Measurements from ENCODE around the gene PRR36. TPM values are rescaled to one million over a fixed set of nuclear protein-coding genes. Genes with fewer than 3 reads are reported as not detected.
"Not testable (repeated sequence)": the region's sequence is repeated elsewhere in the genome, so short reads cannot be mapped to it uniquely, and the experiment has no call there.

PRR36 gene
- total and polyA plus RNA-seq, 8 donors: 0.18 to 0.61 (median 0.47) TPM; not detected in 4

GRCh38 chr19:7894612-7895309 lies 20.6 kb upstream of the PRR36 start:
- Histone ChIP-seq H3K36me3 (peaks cover 0 to 11% (median 7%) of the 10 kb centered on the region in 4 donors), H3K4me1 (peaks cover 0 to 14% (median 5%) of the 10 kb centered on the region in 4 donors), H3K9me3 (no peaks in the 10 kb centered on the region), H3K4me3 (peak overlapping the region in 1 of 4 donors; percentile 3), H3K27me3 (peaks cover 0 to 53% (median 0%) of the 10 kb centered on the region in 3 donors), H3K27ac (peak overlapping the region in 2 of 5 donors; percentile 23 to 41)
- intact Hi-C loops (cut with DNase I; ENCODE audit: low total_unique reads): no loop called here
- DNase-seq: peak; percentile 73 to 86
- TF ChIP-seq EP300 (IDR thresholded peaks at IDR 0.05) (no peak), POLR2AphosphoS5 (IDR thresholded peaks at IDR 0.05) (peak in 1 of 3 donors; percentile 48)
- WGBS, 5 donors: 26 to 47% (median 34%) methylated on average over 12 to 18 of the region's 18 CpGs

- intact Hi-C loops (cut with DNase I; ENCODE audit: low total_unique reads); H3K27ac ChIP-seq: not testable (repeated sequence)
These were observed 19.3 kb upstream of the PRR36 start for GRCh38 chr19:7893362-7894101.

GRCh38 chr19:7888826-7889217 lies 14.6 kb upstream of the PRR36 start:
- intact Hi-C loops (cut with DNase I; ENCODE audit: low total_unique reads): no loop called here
- peaks cover 0 to 14% (median 12%) of the 10 kb centered on the region in 4 donors for H3K4me1 ChIP-seq
- WGBS, 5 donors: 66 to 74% (median 70%) methylated on average over 7 to 8 of the region's 8 CpGs
- no peaks in the 10 kb centered on the region for H3K9me3 ChIP-seq
- peak overlapping the region in 3 of 5 donors; percentile 69 to 75 (median 73) for H3K27ac ChIP-seq
- H3K27me3 ChIP-seq: peaks cover 0 to 70% (median 10%) of the 10 kb centered on the region in 3 donors
- TF ChIP-seq POLR2AphosphoS5 (IDR thresholded peaks at IDR 0.05): no peak
- TF ChIP-seq CTCF (IDR thresholded peaks at IDR 0.05): no peak
- TF ChIP-seq EP300 (IDR thresholded peaks at IDR 0.05): no peak
- TF ChIP-seq POLR2A (IDR thresholded peaks at IDR 0.05): no peak
- H3K36me3 ChIP-seq: no peaks in the 10 kb centered on the region
- no peak for DNase-seq
- peak overlapping the region; percentile 41 to 53 (median 46) for H3K4me3 ChIP-seq

More at GRCh38 chr19:7893362-7894101, 19.3 kb upstream of the PRR36 start:
- Histone ChIP-seq H3K4me1 (peaks cover 0 to 23% (median 11%) of the 10 kb centered on the region in 4 donors), H3K27me3 (peaks cover 0 to 65% (median 1%) of the 10 kb centered on the region in 3 donors)
- not testable (repeated sequence) for H3K4me3 ChIP-seq, H3K36me3 ChIP-seq, DNase-seq, H3K9me3 ChIP-seq
- 78 to 89% (median 85%) methylated on average over 18 of the region's 18 CpGs for WGBS, 5 donors

GRCh38 chr19:7888145-7888825 lies 14.1 kb upstream of the PRR36 start, which contains the start of gene LRRC8E:
Gene LRRC8E, plus strand, starts transcription at chr19:7888510. Its CDS starts 7,094 bp downstream, at chr19:7895604.
- peak within 1 kb of the TSS; percentile 41 to 53 (median 46) for H3K4me3 ChIP-seq
- intact Hi-C loops (cut with DNase I; ENCODE audit: low total_unique reads): no loop called here
- peaks cover 0 to 14% (median 12%) of the 10 kb centered on the region in 4 donors for H3K4me1 ChIP-seq
- H3K9me3 ChIP-seq: no peaks in the 10 kb centered on the region
- WGBS, 5 donors: 6 to 15% (median 7%) methylated on average over 27 to 53 of the region's 53 CpGs
- peaks cover 0 to 65% (median 10%) of the 10 kb centered on the region in 3 donors for H3K27me3 ChIP-seq
- H3K36me3 ChIP-seq: no peaks in the 10 kb centered on the region
- TF ChIP-seq POLR2AphosphoS5 (IDR thresholded peaks at IDR 0.05) (peak in 2 of 3 donors; percentile 56 to 62), POLR2A (IDR thresholded peaks at IDR 0.05) (no peak)
- DNase-seq: peak; percentile 79 to 89
- peak within 1 kb of the TSS; percentile 9 to 75 (median 69) for H3K27ac ChIP-seq

- no peak for DNase-seq
- H3K36me3 ChIP-seq: no peaks in the 10 kb centered on the region
- no peak overlapping the region for H3K27ac ChIP-seq
- WGBS, 5 donors: 74 to 89% (median 81%) methylated on average over 16 of the region's 16 CpGs
- no peaks in the 10 kb centered on the region for H3K9me3 ChIP-seq
- peaks cover 0 to 58% (median 10%) of the 10 kb centered on the region in 3 donors for H3K27me3 ChIP-seq
- intact Hi-C loops (cut with DNase I; ENCODE audit: low total_unique reads): no loop called here
- H3K4me3 ChIP-seq: peak overlapping the region in 1 of 4 donors; percentile 53
- peaks cover 0 to 14% (median 12%) of the 10 kb centered on the region in 4 donors for H3K4me1 ChIP-seq
- TF ChIP-seq EP300 (IDR thresholded peaks at IDR 0.05): no peak
- TF ChIP-seq POLR2A (IDR thresholded peaks at IDR 0.05): no peak
- TF ChIP-seq POLR2AphosphoS5 (IDR thresholded peaks at IDR 0.05): no peak
- no peak for TF ChIP-seq CTCF (IDR thresholded peaks at IDR 0.05)
These were observed 13.4 kb upstream of the PRR36 start for GRCh38 chr19:7887408-7888144.

Data from stomach (tissue), 9 donors.